ENCODE data around the gene EPB41. TPM values are rescaled to one million over a fixed set of nuclear protein-coding genes. Genes with fewer than 3 reads are reported as not detected.

The EPB41 gene
- total and polyA plus RNA-seq, 2 of the 8 experiments (the other 6 are each of a cell fraction or from before 2014, with no cell fraction given): 36.7 to 109 TPM

DNA sequence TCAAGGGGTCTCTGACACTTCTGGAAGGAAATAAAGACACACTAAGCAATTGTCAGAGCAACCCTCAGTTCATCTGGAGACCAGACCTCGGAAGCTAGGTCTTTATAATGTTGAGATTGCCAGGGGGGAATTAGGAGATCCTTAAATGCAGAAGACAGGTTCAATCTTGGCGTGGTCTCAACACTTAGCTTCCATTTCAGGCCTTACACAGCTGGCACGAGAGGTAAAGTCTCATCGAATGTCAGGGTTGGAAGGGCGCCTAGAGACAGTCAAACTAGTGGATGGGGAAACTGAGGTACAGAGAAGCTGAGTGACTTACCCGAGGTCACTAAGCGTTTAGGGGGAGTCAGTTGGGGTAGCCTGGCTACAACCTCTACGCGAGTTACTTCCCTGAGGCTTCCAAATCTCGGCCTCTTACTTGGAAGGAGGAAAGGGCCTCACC is 562 bp upstream of the EPB41 start:
- peak overlapping the region; percentile 56 for H2BK120ac ChIP-seq (replicated peaks; ENCODE audit: low read depth, low read length)
- peaks cover 0 to 1% of the 10 kb centered on the region in 2 experiments for H4K20me1 ChIP-seq (replicated peaks in 1 of 2; ENCODE audit: control insufficient read depth in 1 of 2, insufficient read depth in 2 of 2, low read length in 2 of 2)
- H3K4me2 ChIP-seq (ENCODE audit: insufficient read depth in 1 of 2, low read depth in 2 of 2, low read length in 2 of 2): peak overlapping the region; percentile 68 to 79
- DNase-seq (ENCODE audit: low read depth in 1 of 2, low spot score in 2 of 2): no peak
- no peaks in the 10 kb centered on the region for H3K36me3 ChIP-seq (ENCODE audit: control insufficient read depth in 2 of 4, insufficient read depth in 4 of 4, low read length in 3 of 4)
- H3K4ac ChIP-seq (replicated peaks; ENCODE audit: insufficient read length, low read depth, low read length): peak overlapping the region; percentile 63
- no peaks in the 10 kb centered on the region; the same call in 1 of the 2 replicates for H3K79me1 ChIP-seq (ENCODE audit: low read depth, low read length)
- H3K18ac ChIP-seq (ENCODE audit: extremely low read depth, low read length): peak overlapping the region; percentile 84
- peak overlapping the region; percentile 87; the same call in 1 of the 2 replicates for H2AK5ac ChIP-seq (ENCODE audit: low read depth, low read length)
- no peak for FAIRE-seq
- H2AFZ ChIP-seq (ENCODE audit: low read length): peak overlapping the region; percentile 89
- TF ChIP-seq RAD21 (IDR thresholded peaks at IDR 0.05 in 1 of 2, conservative IDR thresholded peaks at IDR 0.05 in 1 of 2; ENCODE audit: low read depth in 2 of 2, low read length in 2 of 2) (0 out of 4 replicates have a peak, but pooled peaks of 1 of the 2 experiments have one; percentile 2), ASH2L (IDR thresholded peaks at IDR 0.05; ENCODE audit: low read length) (no peak), RBBP5 (IDR thresholded peaks at IDR 0.05; ENCODE audit: borderline replicate concordance, low read depth, low read length) (no peak)
- 42% methylated on average over 10 of the region's 10 CpGs; no CpG with 5 or more reads in 1 of the 2 experiments for WGBS, 2 experiments (ENCODE audit: extremely low coverage in 1 of 2, insufficient coverage in 1 of 2, insufficient read length in 1 of 2, insufficient replicate concordance in 2 of 2, low coverage in 1 of 2, low lambda C conversion rate in 2 of 2, missing lambda C conversion rate in 1 of 2)
- peak overlapping the region; percentile 59 for H4K91ac ChIP-seq (replicated peaks; ENCODE audit: insufficient read length, low read length)
- H3K9me3 ChIP-seq (ENCODE audit: insufficient read depth in 2 of 2, low read depth in 1 of 2, low read length in 1 of 2): no peaks in the 10 kb centered on the region
- peak overlapping the region; percentile 41; the same call in 1 of the 2 replicates for H2BK5ac ChIP-seq (ENCODE audit: low read depth, low read length)
- no peaks in the 10 kb centered on the region for H3K27me3 ChIP-seq (replicated peaks in 1 of 4; ENCODE audit: control insufficient read depth in 3 of 4, extremely low read depth in 1 of 4, insufficient read depth in 3 of 4, low read length in 3 of 4)
- H3K23me2 ChIP-seq (ENCODE audit: low read depth, low read length): peaks cover 5% of the 10 kb centered on the region; the same call in 1 of the 2 replicates
- H2BK15ac ChIP-seq (ENCODE audit: low read length): no peak overlapping the region
- no peak overlapping the region; the same call in 1 of the 2 replicates for H3K27ac ChIP-seq (ENCODE audit: low read depth, low read length)
- no peak overlapping the region for H3K23ac ChIP-seq (ENCODE audit: insufficient read length)
- H2BK12ac ChIP-seq (ENCODE audit: low read depth, low read length): peak overlapping the region; percentile 82; the same call in 1 of the 2 replicates
- peak overlapping the region; percentile 88 for H4K8ac ChIP-seq (ENCODE audit: extremely low read depth, insufficient read depth, low read length)
- no peak overlapping the region for H3K56ac ChIP-seq (replicated peaks; ENCODE audit: insufficient read length, low read depth, low read length)
- ChIA-PET CTCF (ENCODE audit: partially characterized antibody) (interaction anchor here (0.7 to 2.6 kb wide), 9 partner anchors 9 to 135 kb away, joined by 3 to 10 read pairs (median 4); no protein-coding TSS in a partner anchor), POLR2A (ENCODE audit: partially characterized antibody) (interaction anchor here (0.5 to 3.0 kb wide), 24 partner anchors 9 to 284 kb away, joined by 3 to 18 read pairs (median 5); no protein-coding TSS in a partner anchor)
- peaks cover 4 to 15% (median 7%) of the 10 kb centered on the region in 4 experiments; a peak in 5 of 7 replicates for H3K4me1 ChIP-seq (replicated peaks in 1 of 4; ENCODE audit: control insufficient read depth in 3 of 4, insufficient read depth in 4 of 4, low read length in 3 of 4)
- no peak overlapping the region for H2BK20ac ChIP-seq (ENCODE audit: low read length)
- peak overlapping the region in 3 of 4 experiments; percentile 22 to 54 (median 52); a peak in 4 of 7 replicates for H3K9ac ChIP-seq (replicated peaks in 1 of 4; ENCODE audit: extremely low read depth in 1 of 4, low read depth in 3 of 4, low read length in 3 of 4)
- peak overlapping the region; percentile 61 for H4K5ac ChIP-seq (ENCODE audit: insufficient read length, low read depth, low read length)
- H3K79me2 ChIP-seq (ENCODE audit: control insufficient read depth in 1 of 2, insufficient read depth in 2 of 2, low read length in 2 of 2): peaks cover 0 to 38% of the 10 kb centered on the region in 2 experiments; a peak in 2 of 4 replicates
- no peak overlapping the region for H3K14ac ChIP-seq (ENCODE audit: insufficient read length)
- peak overlapping the region; percentile 5 to 94 (median 20); a peak in 4 of 8 replicates for H3K4me3 ChIP-seq (ENCODE audit: extremely low read depth in 1 of 4, insufficient read depth in 2 of 4, low read depth in 3 of 4, low read length in 4 of 4)
